ENCODE measurements around the gene TRPM3. TPM values are rescaled to one million over a fixed set of nuclear protein-coding genes. Genes with fewer than 3 reads are reported as not detected.

TRPM3 gene
- total RNA-seq, 1 experiment from 2014 or later = not detected

DNA sequence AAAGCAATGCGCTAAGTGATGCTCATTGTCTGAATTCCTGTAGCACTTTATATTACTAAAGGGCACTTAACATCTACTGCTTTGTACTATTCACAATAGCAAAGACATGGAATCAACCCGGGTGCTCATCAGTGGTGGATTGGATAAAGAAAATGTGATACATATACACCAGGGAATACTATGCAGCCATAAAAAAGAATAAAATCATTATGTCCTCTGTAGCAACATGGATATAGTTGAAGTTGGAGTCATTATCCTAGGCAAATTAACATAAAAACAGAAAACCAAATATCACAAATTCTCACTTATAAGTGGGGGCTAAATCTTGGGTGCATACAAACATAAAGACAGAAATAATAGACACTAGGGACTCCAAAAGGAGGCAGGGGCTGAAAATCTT lies 308.3 kb downstream of the TRPM3 start:
- ATAC-seq (no peak), DNase-seq (no peak)
- Histone ChIP-seq H3K9me2 (replicated peaks; ENCODE audit: low read length) (no peaks in the 10 kb centered on the region), H3K4me1 (ENCODE audit: insufficient read depth, low read length) (no peaks in the 10 kb centered on the region), H3K79me2 (ENCODE audit: low read length) (no peaks in the 10 kb centered on the region), H3K27ac (ENCODE audit: low read length) (no peak overlapping the region), H3K27me3 (ENCODE audit: low read length) (peaks cover under 1% of the 10 kb centered on the region; the same call in 1 of the 2 replicates), H3K9ac (ENCODE audit: low read length) (no peak overlapping the region), H4K20me1 (ENCODE audit: low read length) (no peaks in the 10 kb centered on the region), H3F3A (ENCODE audit: low read length, unreplicated experiment) (no peaks in the 10 kb centered on the region), H3K4me2 (ENCODE audit: low read length) (no peak overlapping the region), H3K4me3 (ENCODE audit: low read length) (no peak overlapping the region), H2AFZ (ENCODE audit: low read length) (no peak overlapping the region), H3K9me3 (ENCODE audit: low read length) (no peaks in the 10 kb centered on the region), H3K36me3 (ENCODE audit: low read depth, low read length) (no peaks in the 10 kb centered on the region)
- no TSS peak for BruUV-seq (replicated peaks)
- ChIA-PET POLR2A (ENCODE audit: unreplicated experiment) (no interaction called here), CTCF (no interaction called here)
- intact Hi-C loops (cut with micrococcal nuclease) = no loop called here
- TF ChIP-seq, protein P1, sequence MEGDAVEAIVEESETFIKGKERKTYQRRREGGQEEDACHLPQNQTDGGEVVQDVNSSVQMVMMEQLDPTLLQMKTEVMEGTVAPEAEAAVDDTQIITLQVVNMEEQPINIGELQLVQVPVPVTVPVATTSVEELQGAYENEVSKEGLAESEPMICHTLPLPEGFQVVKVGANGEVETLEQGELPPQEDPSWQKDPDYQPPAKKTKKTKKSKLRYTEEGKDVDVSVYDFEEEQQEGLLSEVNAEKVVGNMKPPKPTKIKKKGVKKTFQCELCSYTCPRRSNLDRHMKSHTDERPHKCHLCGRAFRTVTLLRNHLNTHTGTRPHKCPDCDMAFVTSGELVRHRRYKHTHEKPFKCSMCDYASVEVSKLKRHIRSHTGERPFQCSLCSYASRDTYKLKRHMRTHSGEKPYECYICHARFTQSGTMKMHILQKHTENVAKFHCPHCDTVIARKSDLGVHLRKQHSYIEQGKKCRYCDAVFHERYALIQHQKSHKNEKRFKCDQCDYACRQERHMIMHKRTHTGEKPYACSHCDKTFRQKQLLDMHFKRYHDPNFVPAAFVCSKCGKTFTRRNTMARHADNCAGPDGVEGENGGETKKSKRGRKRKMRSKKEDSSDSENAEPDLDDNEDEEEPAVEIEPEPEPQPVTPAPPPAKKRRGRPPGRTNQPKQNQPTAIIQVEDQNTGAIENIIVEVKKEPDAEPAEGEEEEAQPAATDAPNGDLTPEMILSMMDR (conservative IDR thresholded peaks at IDR 0.05; ENCODE audit: low read depth, low read length) = no peak
- TF ChIP-seq EZH2 (IDR thresholded peaks at IDR 0.05; ENCODE audit: low read length, unreplicated experiment) (no peak), EZH2phosphoT487 (IDR thresholded peaks at IDR 0.05; ENCODE audit: borderline replicate concordance, low read length) (no peak)

DNA sequence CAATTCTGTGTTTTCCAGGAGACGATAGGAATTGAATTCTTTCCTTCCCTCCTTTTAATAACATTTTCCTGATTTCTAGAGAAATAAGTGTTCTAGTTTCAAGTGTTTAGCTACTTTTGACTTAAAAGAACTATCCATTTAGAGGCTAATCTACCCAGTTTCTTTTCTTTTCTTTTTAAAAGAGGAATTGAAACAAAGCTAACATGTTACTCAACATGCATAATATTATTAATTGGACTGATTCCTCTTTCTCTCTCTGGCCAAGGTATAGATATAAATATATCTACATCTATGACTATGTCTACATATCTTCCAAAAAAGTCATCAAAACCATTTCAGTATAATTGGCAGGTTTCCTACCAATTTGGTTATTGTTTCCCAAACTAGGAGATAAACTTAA lies 309.8 kb downstream of the TRPM3 start:
- CTCF ChIA-PET = no interaction called here
- intact Hi-C loops (cut with micrococcal nuclease) = no loop called here

DNA sequence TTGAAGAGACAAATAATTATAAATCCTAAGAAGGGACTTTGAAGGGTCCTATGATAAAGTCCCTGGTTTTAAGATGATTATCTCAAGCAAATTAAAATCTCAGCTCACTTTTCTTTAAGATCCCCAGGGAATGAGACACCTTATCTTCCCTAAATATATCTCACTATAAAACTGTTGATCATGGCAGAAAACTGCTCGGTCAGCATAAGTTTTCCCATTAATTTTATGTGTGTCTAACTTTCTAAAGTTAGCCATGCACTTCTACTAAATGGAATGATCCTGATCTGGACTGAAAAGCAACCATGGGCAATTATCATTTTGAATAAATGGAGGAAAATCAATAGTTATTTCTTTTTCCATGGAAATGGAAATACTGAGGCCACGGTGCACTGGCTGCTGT lies 314.5 kb downstream of the TRPM3 start:
- no peak for ATAC-seq
- CTCF ChIA-PET = no interaction called here

More for the DNA sequence above, 309.8 kb downstream of the TRPM3 start:
- H3K4me1 ChIP-seq (ENCODE audit: insufficient read depth, low read length) = no peaks in the 10 kb centered on the region
- ATAC-seq (no peak), DNase-seq (no peak)
- no peak overlapping the region for H3K27ac ChIP-seq (ENCODE audit: low read length)
- H3K79me2 ChIP-seq (ENCODE audit: low read length) = no peaks in the 10 kb centered on the region
- H3K27me3 ChIP-seq (ENCODE audit: low read length) = no peaks in the 10 kb centered on the region
- no peaks in the 10 kb centered on the region for H3K9me2 ChIP-seq (replicated peaks; ENCODE audit: low read length)
- no peak overlapping the region for H3K4me2 ChIP-seq (ENCODE audit: low read length)
- BruUV-seq (replicated peaks) = no TSS peak
- no peaks in the 10 kb centered on the region for H4K20me1 ChIP-seq (ENCODE audit: low read length)
- POLR2A ChIA-PET (ENCODE audit: unreplicated experiment) = no interaction called here
- no peaks in the 10 kb centered on the region for H3K9me3 ChIP-seq (ENCODE audit: low read length)
- TF ChIP-seq EZH2phosphoT487 (IDR thresholded peaks at IDR 0.05; ENCODE audit: borderline replicate concordance, low read length) (no peak), EZH2 (IDR thresholded peaks at IDR 0.05; ENCODE audit: low read length, unreplicated experiment) (no peak)
- TF ChIP-seq, protein P1 (conservative IDR thresholded peaks at IDR 0.05; ENCODE audit: low read depth, low read length) = no peak
- no peak overlapping the region for H2AFZ ChIP-seq (ENCODE audit: low read length)
- no peaks in the 10 kb centered on the region for H3F3A ChIP-seq (ENCODE audit: low read length, unreplicated experiment)
- H3K4me3 ChIP-seq (ENCODE audit: low read length) = no peak overlapping the region
- H3K9ac ChIP-seq (ENCODE audit: low read length) = no peak overlapping the region
- no peaks in the 10 kb centered on the region for H3K36me3 ChIP-seq (ENCODE audit: low read depth, low read length)

More for the DNA sequence above, 314.5 kb downstream of the TRPM3 start:
- POLR2A ChIA-PET (ENCODE audit: unreplicated experiment) = no interaction called here
- H3K9me3 ChIP-seq (ENCODE audit: low read length) = no peaks in the 10 kb centered on the region
- BruUV-seq (replicated peaks) = no TSS peak
- H2AFZ ChIP-seq (ENCODE audit: low read length) = no peak overlapping the region
- H4K20me1 ChIP-seq (ENCODE audit: low read length) = no peaks in the 10 kb centered on the region
- H3K4me2 ChIP-seq (ENCODE audit: low read length) = no peak overlapping the region
- no peak overlapping the region for H3K27ac ChIP-seq (ENCODE audit: low read length)
- H3K4me1 ChIP-seq (ENCODE audit: insufficient read depth, low read length) = no peaks in the 10 kb centered on the region
- no peak for DNase-seq
- no peaks in the 10 kb centered on the region for H3K36me3 ChIP-seq (ENCODE audit: low read depth, low read length)
- no peak overlapping the region for H3K9ac ChIP-seq (ENCODE audit: low read length)
- no peak overlapping the region for H3K4me3 ChIP-seq (ENCODE audit: low read length)
- H3K27me3 ChIP-seq (ENCODE audit: low read length) = peaks cover 8% of the 10 kb centered on the region; the same call in 1 of the 2 replicates
- no peak for TF ChIP-seq EZH2phosphoT487 (IDR thresholded peaks at IDR 0.05; ENCODE audit: borderline replicate concordance, low read length)
- TF ChIP-seq, protein P1 (conservative IDR thresholded peaks at IDR 0.05; ENCODE audit: low read depth, low read length) = no peak
- TF ChIP-seq EZH2 (IDR thresholded peaks at IDR 0.05; ENCODE audit: low read length, unreplicated experiment) = no peak
- no peaks in the 10 kb centered on the region for H3K79me2 ChIP-seq (ENCODE audit: low read length)
- H3F3A ChIP-seq (ENCODE audit: low read length, unreplicated experiment) = no peaks in the 10 kb centered on the region
- H3K9me2 ChIP-seq (replicated peaks; ENCODE audit: low read length) = no peaks in the 10 kb centered on the region
- intact Hi-C loops (cut with micrococcal nuclease) = no loop called here

Measured in PC-3 (cell line).